Mesothelial cell of epicardium (in vitro differentiated cells): Measurements from ENCODE around the gene CFAP73. TPM values are rescaled to one million over a fixed set of nuclear protein-coding genes. Genes with fewer than 3 reads are reported as not detected.

ENCODE experiments used
- DNase-seq, 2 experiments: peaks; one replicate each; pipeline ENCODE4 v3.0.0; 2021; ENCODE audit warnings: low spot score in 2 of 2; ENCODE audit not compliant: unreplicated experiment in 2 of 2
- H3K27ac Mint-ChIP-seq: 2 replicates; pipeline ENCODE4 v1.8.0; 2021; ENCODE audit warnings: mixed read lengths
- H3K27me3 Mint-ChIP-seq: 2 replicates; pipeline ENCODE4 v1.8.0; 2021; ENCODE audit warnings: low read depth, mixed read lengths
- H3K36me3 Mint-ChIP-seq: 2 replicates; pipeline ENCODE4 v1.8.0; 2021; ENCODE audit warnings: mixed read lengths
- H3K4me1 Mint-ChIP-seq: 2 replicates; pipeline ENCODE4 v1.8.0; 2021; ENCODE audit warnings: mixed read lengths
- H3K4me3 Mint-ChIP-seq: 2 replicates; pipeline ENCODE4 v1.8.0; 2021; ENCODE audit warnings: mild to moderate bottlenecking, moderate library complexity, mixed read lengths
- H3K9me3 Mint-ChIP-seq: 2 replicates; pipeline ENCODE4 v1.8.0; 2021; ENCODE audit warnings: mixed read lengths
- CTCF ChIP-seq: fragments of 200-600 bp; sonication (generic); IDR thresholded peaks from one replicate; pipeline ENCODE4 v1.5.0; 2021; ENCODE audit warnings: antibody characterized with exemption; ENCODE audit not compliant: unreplicated experiment
- total RNA-seq: library from RNA; stranded (reverse); gene quantifications from 3 replicates; pipeline ENCODE4 v1.2.1, GENCODE V29; 2021

CFAP73 gene
- total RNA-seq, 1 donor from 2014 or later, result not detected

- peaks cover 18% of the 10 kb centered on the region for H3K9me3 Mint-ChIP-seq
- peaks cover 29% of the 10 kb centered on the region for H3K27me3 Mint-ChIP-seq
- H3K4me1 Mint-ChIP-seq, result no peaks in the 10 kb centered on the region
- H3K36me3 Mint-ChIP-seq, result peaks cover 2% of the 10 kb centered on the region
- no peak overlapping the region for H3K4me3 Mint-ChIP-seq
- H3K27ac Mint-ChIP-seq, result no peak overlapping the region
- DNase-seq, result no peak
- no peak for TF ChIP-seq CTCF
Measured at GRCh38 chr12:113120670-113121370, 28.7 kb upstream of the CFAP73 start.

- H3K27me3 Mint-ChIP-seq, result peaks cover 45% of the 10 kb centered on the region
Measured at GRCh38 chr12:113127791-113128199, 21.7 kb upstream of the CFAP73 start.

GRCh38 chr12:113128802-113129663 lies 20.5 kb upstream of the CFAP73 start:
- Mint-ChIP-seq H3K36me3 (no peaks in the 10 kb centered on the region), H3K4me3 (no peak overlapping the region), H3K4me1 (no peaks in the 10 kb centered on the region), H3K27ac (no peak overlapping the region), H3K27me3 (peaks cover 45% of the 10 kb centered on the region), H3K9me3 (peaks cover 8% of the 10 kb centered on the region)
- no peak for TF ChIP-seq CTCF
- no peak for DNase-seq

More at GRCh38 chr12:113127791-113128199, 21.7 kb upstream of the CFAP73 start:
- H3K36me3 Mint-ChIP-seq, result peaks cover 2% of the 10 kb centered on the region
- DNase-seq, result no peak
- H3K4me3 Mint-ChIP-seq, result no peak overlapping the region
- no peak for TF ChIP-seq CTCF
- peaks cover 15% of the 10 kb centered on the region for H3K9me3 Mint-ChIP-seq
- no peak overlapping the region for H3K27ac Mint-ChIP-seq
- H3K4me1 Mint-ChIP-seq, result no peaks in the 10 kb centered on the region

- H3K9me3 Mint-ChIP-seq, result peaks cover 8% of the 10 kb centered on the region
- H3K36me3 Mint-ChIP-seq, result no peaks in the 10 kb centered on the region
- no peak overlapping the region for H3K27ac Mint-ChIP-seq
- peaks cover 52% of the 10 kb centered on the region for H3K27me3 Mint-ChIP-seq
- no peak for DNase-seq
- TF ChIP-seq CTCF, result no peak
- H3K4me1 Mint-ChIP-seq, result no peaks in the 10 kb centered on the region
- no peak overlapping the region for H3K4me3 Mint-ChIP-seq
Measured at GRCh38 chr12:113129664-113130456, 19.7 kb upstream of the CFAP73 start.

- DNase-seq, result no peak
- H3K27ac Mint-ChIP-seq, result no peak overlapping the region
- peaks cover 59% of the 10 kb centered on the region for H3K27me3 Mint-ChIP-seq
- H3K4me1 Mint-ChIP-seq, result peaks cover 2% of the 10 kb centered on the region
- TF ChIP-seq CTCF, result no peak
- H3K9me3 Mint-ChIP-seq, result peaks cover 2% of the 10 kb centered on the region
- H3K36me3 Mint-ChIP-seq, result no peaks in the 10 kb centered on the region
- H3K4me3 Mint-ChIP-seq, result no peak overlapping the region
Measured at GRCh38 chr12:113130457-113131135, 18.9 kb upstream of the CFAP73 start.
